A549 (cell line): ENCODE results near the gene EML1.

ENCODE experiments used
- JUN ChIP-seq, 2 experiments: fragments of >200 bp; sonication (Bioruptor Twin); formaldehyde crosslinking; IDR thresholded peaks; 2 replicates in 1 of 2; 3 replicates in 1 of 2; pipeline ENCODE4 v1.6.1; 2016 to 2017
- NPAS2 ChIP-seq: fragments of 250-450 bp; sonication (Bioruptor Pico); IDR thresholded peaks from 2 replicates; pipeline ENCODE4 v1.8.0; 2022; ENCODE audit warnings: mild to moderate bottlenecking, moderate library complexity, borderline replicate concordance
- RAD21 ChIP-seq, 2 experiments: fragments of >200 bp in 1 of 2; sonication (Bioruptor Twin) in 1 of 2; formaldehyde crosslinking in 1 of 2; IDR thresholded peaks in 1 of 2; conservative IDR thresholded peaks in 1 of 2; 2 replicates in 1 of 2; 3 replicates in 1 of 2; pipeline ENCODE4 v1.6.1; 2012 to 2018; ENCODE audit warnings: inconsistent platforms in 1 of 2
- TF ChIP-seq, protein P1 (sequence below): IDR thresholded peaks from 2 replicates; pipeline ENCODE4 v1.6.1; 2012
- TF ChIP-seq, protein P2 (sequence below): fragments of >200 bp; sonication (Bioruptor Twin); formaldehyde crosslinking; IDR thresholded peaks from 3 replicates; pipeline ENCODE4 v1.5.1; 2016
- TF ChIP-seq, protein P3 (sequence below): fragments of 250-450 bp; sonication (Bioruptor Pico); IDR thresholded peaks from 2 replicates; pipeline ENCODE4 v1.5.0; 2020; ENCODE audit warnings: low read depth, mild to moderate bottlenecking, moderate library complexity

DNA sequence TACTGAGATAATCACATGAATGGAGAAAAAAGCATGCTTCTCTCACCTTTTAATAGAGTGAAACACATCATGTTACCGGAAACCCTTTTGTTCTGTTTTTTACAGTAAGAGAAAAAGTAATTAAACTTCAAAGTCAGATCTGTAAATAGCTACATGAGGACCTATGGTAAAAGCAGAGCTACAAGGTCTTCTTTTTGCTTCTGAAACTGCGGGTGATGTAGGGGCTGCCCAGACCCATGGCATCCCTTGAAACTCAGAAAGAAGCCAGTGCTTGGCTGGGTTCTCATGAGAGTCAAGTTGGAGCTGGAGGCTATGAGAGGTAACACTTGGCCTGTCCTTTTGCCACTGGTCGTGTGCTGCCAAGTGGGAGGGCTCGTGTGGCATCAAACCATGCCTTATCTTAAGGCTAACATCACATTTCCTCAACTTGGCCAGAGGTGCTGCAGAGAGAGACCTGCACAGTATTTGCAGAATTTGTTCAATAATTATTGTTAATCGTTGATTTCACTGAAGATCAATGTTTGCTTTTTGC, 47.6 kb downstream of the EML1 start:
- TF ChIP-seq, protein P1, sequence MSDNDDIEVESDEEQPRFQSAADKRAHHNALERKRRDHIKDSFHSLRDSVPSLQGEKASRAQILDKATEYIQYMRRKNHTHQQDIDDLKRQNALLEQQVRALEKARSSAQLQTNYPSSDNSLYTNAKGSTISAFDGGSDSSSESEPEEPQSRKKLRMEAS = no peak
- TF ChIP-seq, protein P2, sequence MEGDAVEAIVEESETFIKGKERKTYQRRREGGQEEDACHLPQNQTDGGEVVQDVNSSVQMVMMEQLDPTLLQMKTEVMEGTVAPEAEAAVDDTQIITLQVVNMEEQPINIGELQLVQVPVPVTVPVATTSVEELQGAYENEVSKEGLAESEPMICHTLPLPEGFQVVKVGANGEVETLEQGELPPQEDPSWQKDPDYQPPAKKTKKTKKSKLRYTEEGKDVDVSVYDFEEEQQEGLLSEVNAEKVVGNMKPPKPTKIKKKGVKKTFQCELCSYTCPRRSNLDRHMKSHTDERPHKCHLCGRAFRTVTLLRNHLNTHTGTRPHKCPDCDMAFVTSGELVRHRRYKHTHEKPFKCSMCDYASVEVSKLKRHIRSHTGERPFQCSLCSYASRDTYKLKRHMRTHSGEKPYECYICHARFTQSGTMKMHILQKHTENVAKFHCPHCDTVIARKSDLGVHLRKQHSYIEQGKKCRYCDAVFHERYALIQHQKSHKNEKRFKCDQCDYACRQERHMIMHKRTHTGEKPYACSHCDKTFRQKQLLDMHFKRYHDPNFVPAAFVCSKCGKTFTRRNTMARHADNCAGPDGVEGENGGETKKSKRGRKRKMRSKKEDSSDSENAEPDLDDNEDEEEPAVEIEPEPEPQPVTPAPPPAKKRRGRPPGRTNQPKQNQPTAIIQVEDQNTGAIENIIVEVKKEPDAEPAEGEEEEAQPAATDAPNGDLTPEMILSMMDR = no peak
- TF ChIP-seq, protein P3, sequence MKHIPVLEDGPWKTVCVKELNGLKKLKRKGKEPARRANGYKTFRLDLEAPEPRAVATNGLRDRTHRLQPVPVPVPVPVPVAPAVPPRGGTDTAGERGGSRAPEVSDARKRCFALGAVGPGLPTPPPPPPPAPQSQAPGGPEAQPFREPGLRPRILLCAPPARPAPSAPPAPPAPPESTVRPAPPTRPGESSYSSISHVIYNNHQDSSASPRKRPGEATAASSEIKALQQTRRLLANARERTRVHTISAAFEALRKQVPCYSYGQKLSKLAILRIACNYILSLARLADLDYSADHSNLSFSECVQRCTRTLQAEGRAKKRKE (CRISPR knock-in tag) = no peak
- TF ChIP-seq JUN (IDR thresholded peaks at IDR 0.05) = no peak
- no peak for TF ChIP-seq NPAS2 (CRISPR knock-in tag)
- no peak for TF ChIP-seq RAD21 (conservative IDR thresholded peaks at IDR 0.05 in 1 of 2, IDR thresholded peaks at IDR 0.05 in 1 of 2)
